Right cardiac atrium (tissue), 5 donors: ENCODE data around the gene TCEANC. TPM values are rescaled to one million over a fixed set of nuclear protein-coding genes. Genes with fewer than 3 reads are reported as not detected.
"Not testable (repeated sequence)": the region's sequence is repeated elsewhere in the genome, so short reads cannot be mapped to it uniquely, and the experiment has no call there.

Experiments used
- ATAC-seq, 2 donors: fragments of 200-7000 bp; cut with Tn5 transposase; one replicate each; pipeline versions ENCODE4 v1.8.0 to v1.9.1; 2020; ENCODE audit warnings: moderate library complexity in 2 of 2, mild to moderate bottlenecking in 1 of 2
- DNase-seq, 3 donors: peaks; one replicate each; pipeline ENCODE4 v3.0.0-alpha.2; 2020
- H3K27ac ChIP-seq: one replicate; pipeline ENCODE4 v1.5.1; 2013; ENCODE audit warnings: mild to moderate bottlenecking, low read length, control low read depth, moderate library complexity
- H3K27me3 ChIP-seq: one replicate; pipeline ENCODE4 v1.6.1; 2013; ENCODE audit not compliant: control insufficient read depth, insufficient read depth
- H3K4me1 ChIP-seq: one replicate; pipeline ENCODE4 v1.6.1; 2013; ENCODE audit warnings: low read length; ENCODE audit not compliant: control insufficient read depth, insufficient read depth
- H3K4me3 ChIP-seq: one replicate; pipeline ENCODE4 v1.5.1; 2013; ENCODE audit warnings: low read length, control low read depth
- H3K9me3 ChIP-seq: one replicate; pipeline ENCODE4 v1.6.1; 2013; ENCODE audit warnings: low read length; ENCODE audit not compliant: control insufficient read depth
- WGBS: extraction: QIAGEN DNeasy Blood & Tissue Kit; methylation state at CpG from one replicate; pipeline ENCODE4 v1.1.7; 2013; 5-methylcytosine and 5-hydroxymethylcytosine counted together
- intact Hi-C, 4 donors: fragments of 100-400 bp; cut with DNase I; formaldehyde crosslinking; loops; one replicate each; pipeline versions ENCODE4 v1.11.0 to v1.14.0; 2022 to 2023
- polyA plus RNA-seq: library from polyadenylated mRNA; stranded (reverse); fragments of 200-250 nt; gene quantifications from one replicate; pipeline ENCODE4 v1.2.3, GENCODE V29; 2013
- total RNA-seq, 4 donors: library from RNA; stranded (reverse); fragmentation: NEBNext Ultra II Directional; extraction: Animal tissue kit (Norgen Biotek cat#: 25700); gene quantifications; one replicate each; pipeline ENCODE4 v1.2.1, GENCODE V29; 2021
- donor health status: healthy with polysubstance abuse.
- donor health status: DM: no; HTN: yes; CAD: no.
- donor health status: DM: no; HTN: no; CAD: no.
- donor health status: DM: no; HTN: yes; CAD: no; lungs with severe emphysema.
- donor health status: DM: yes; HTN: yes; CAD: no.

Gene TCEANC
- total and polyA plus RNA-seq, 5 donors, result 1.5 to 6.7 (median 4.2) TPM

DNA sequence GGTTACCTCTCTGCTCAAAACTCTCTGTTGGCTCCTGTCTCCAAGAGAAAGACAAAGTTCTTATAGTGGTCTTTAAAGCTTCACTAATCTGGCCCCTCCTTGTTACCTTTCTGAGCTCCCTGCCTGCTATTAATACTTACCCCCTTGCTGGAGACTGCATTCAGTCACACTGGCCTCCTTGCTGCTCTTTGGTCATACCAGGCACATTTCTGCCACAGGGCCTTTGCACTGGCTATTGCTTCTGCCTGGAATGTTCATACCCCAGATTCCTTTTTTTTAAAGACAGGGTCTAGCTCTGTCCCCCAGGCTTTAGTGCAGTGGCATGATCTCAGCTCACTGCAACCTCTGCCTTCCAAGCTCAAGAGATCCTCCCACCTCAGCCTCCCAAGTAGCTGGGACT is 20.1 kb downstream of the TCEANC start:
- ATAC-seq (no peak), DNase-seq (no peak)
- no peak overlapping the region for H3K4me3 ChIP-seq
- intact Hi-C loops, result no loop called here
- no peaks in the 10 kb centered on the region for H3K27me3 ChIP-seq
- no peaks in the 10 kb centered on the region for H3K4me1 ChIP-seq
- no peak overlapping the region for H3K27ac ChIP-seq
- no peaks in the 10 kb centered on the region for H3K9me3 ChIP-seq

DNA sequence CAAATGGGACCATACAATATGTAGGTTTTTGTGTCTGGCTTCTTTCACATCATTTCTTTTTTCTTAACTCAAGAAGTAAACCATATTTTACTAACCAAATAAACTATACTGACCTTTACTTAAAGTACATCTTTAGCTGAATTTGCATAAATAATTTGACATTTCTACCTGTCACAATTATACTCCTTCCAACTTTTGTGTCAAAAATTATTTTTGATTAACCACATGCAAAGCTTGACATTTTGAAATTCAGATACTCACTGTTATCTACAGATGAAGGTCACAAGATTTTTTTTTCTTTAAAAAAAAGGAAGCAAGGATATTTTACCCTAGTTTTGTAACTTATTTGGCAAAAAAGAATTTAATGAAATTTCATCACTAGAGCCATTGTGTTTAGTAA is 23.9 kb downstream of the TCEANC start:
- Histone ChIP-seq H3K27ac (no peak overlapping the region), H3K9me3 (no peaks in the 10 kb centered on the region), H3K27me3 (no peaks in the 10 kb centered on the region), H3K4me1 (no peaks in the 10 kb centered on the region), H3K4me3 (no peak overlapping the region)
- intact Hi-C loops, result no loop called here
- DNase-seq (no peak), ATAC-seq (no peak)

DNA sequence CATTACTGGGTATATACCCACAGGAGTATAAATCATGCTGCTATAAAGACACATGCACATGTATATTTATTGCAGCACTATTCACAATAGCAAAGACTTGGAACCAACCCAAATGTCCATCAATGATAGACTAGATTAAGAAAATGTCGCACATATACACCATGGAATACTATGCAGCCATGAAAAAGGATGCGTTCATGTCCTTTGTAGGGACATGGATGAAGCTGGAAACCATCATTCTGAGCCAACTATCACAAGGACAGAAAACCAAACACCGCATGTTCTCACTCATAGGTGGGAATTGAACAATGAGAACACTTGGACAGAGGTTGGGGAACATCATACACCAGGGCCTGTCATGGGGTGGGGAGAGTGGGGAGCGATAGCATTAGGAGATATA is 26.8 kb downstream of the TCEANC start:
- H3K9me3 ChIP-seq, DNase-seq, H3K4me3 ChIP-seq, H3K4me1 ChIP-seq, ATAC-seq, H3K27me3 ChIP-seq, H3K27ac ChIP-seq, intact Hi-C loops: not testable (repeated sequence)
- 99% methylated on average over 3 of the region's 4 CpGs for WGBS

DNA sequence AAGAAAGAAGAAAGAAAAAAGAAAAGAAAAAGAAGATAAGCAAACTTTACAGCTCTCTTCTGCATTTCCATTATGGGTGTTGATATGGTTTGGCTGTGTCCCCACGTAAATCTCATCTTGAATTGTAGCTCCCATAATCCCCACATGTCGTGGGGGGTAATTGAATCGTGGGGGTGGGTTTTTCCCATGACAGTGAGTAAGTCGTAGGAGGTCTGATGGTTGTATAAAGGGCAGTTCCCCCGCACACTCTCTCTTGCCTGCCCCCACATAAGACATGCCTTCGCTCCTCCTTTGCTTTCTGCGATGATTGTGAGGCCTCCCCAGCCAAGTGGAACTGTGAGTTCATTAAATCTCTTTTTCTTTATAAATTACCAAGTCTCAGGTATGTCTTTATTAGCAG is 28.7 kb downstream of the TCEANC start:
- intact Hi-C loops, result no loop called here
- no peaks in the 10 kb centered on the region for H3K4me1 ChIP-seq
- no peaks in the 10 kb centered on the region for H3K27me3 ChIP-seq
- no peak for ATAC-seq
- no peaks in the 10 kb centered on the region for H3K9me3 ChIP-seq
- no peak overlapping the region for H3K4me3 ChIP-seq
- no peak for DNase-seq
- H3K27ac ChIP-seq, result no peak overlapping the region
- 91% methylated on average over 7 of the region's 7 CpGs for WGBS

DNA sequence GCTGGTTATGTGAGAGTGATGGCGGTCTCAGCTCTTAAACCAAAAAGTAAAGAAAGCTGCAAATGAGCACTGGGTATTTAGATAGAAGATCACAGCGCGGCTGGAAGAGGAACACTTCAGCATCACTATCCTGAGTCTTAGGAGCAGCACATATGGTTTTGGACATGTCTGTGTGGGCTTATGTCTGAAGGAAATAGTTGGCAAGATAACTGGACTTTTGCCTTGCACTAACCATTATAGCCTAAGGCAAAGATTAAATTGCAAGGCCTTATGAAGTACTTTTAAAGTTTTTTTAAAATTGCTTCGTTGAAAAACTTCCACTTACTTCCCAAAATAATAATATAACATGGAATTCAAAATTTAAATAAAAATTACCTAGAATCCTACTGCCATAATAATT is 31.4 kb downstream of the TCEANC start:
- intact Hi-C loops, result no loop called here
- 85% methylated on average over 4 of the region's 4 CpGs for WGBS
- H3K4me1 ChIP-seq, result no peaks in the 10 kb centered on the region
- H3K4me3 ChIP-seq, result no peak overlapping the region
- no peaks in the 10 kb centered on the region for H3K27me3 ChIP-seq
- no peaks in the 10 kb centered on the region for H3K9me3 ChIP-seq
- H3K27ac ChIP-seq, result no peak overlapping the region
- no peak for DNase-seq
- ATAC-seq, result no peak

DNA sequence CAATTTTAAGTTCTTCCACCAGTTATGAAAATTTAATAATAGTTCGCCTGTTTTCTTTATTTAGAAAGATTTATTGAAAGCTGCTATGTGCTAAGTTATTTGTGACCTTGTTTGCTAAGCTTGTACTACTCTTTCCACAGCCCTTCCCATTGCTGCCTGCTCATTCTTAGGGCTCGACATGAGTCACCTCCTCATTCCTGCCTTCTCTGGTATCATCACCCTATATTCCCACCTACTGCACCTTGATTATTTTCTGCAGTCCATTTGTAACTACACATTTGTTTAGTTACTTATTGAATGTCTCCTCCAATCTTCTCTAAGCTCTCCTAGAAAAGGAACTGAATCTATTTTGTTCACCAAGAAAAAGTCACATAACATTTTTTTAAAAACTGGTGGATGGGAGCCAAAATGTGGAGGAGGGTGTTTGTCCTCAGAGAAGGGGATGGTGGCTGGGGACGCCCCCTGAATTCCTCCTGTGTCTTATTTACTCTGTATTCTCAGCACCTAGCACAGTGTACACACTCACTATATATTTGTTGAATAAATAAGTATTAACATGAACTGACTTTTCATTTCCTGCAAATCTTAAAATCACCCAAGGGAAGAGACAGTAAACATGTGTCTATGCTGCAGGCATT is 32.3 kb downstream of the TCEANC start:
- no peak for ATAC-seq
- intact Hi-C loops, result no loop called here

DNA sequence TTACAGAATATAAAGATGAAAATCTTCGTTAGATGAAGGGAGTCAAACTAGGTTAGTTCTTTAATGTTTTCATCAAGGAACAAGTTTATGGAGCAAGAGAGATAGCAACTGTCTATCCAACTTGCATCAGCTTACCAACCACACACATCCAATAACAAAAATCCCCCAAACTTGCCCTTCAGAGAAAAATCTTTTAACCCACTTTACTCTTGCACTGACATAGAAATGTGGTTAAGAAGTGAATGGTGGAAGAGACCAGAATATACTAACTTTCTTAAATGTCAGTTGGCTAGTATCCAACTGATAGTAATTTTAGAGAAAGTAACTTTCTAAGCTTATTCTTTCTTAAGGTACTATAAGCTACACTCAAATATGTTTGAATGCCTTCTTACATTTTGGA is 34.3 kb downstream of the TCEANC start:
- ATAC-seq (no peak), DNase-seq (no peak)
- H3K27ac ChIP-seq, result no peak overlapping the region
- no peaks in the 10 kb centered on the region for H3K4me1 ChIP-seq
- intact Hi-C loops, result no loop called here
- no peaks in the 10 kb centered on the region for H3K9me3 ChIP-seq
- no peak overlapping the region for H3K4me3 ChIP-seq
- H3K27me3 ChIP-seq, result no peaks in the 10 kb centered on the region
- WGBS, result 79% methylated on average over 1 of the region's 1 CpG

More for the DNA sequence above, 32.3 kb downstream of the TCEANC start:
- no peak overlapping the region for H3K27ac ChIP-seq
- H3K4me3 ChIP-seq, result no peak overlapping the region
- 46% methylated on average over 3 of the region's 3 CpGs for whole genome bisulfite sequencing
- DNase-seq, result no peak
- H3K27me3 ChIP-seq, result no peaks in the 10 kb centered on the region
- H3K4me1 ChIP-seq, result no peaks in the 10 kb centered on the region
- H3K9me3 ChIP-seq, result no peaks in the 10 kb centered on the region

DNA sequence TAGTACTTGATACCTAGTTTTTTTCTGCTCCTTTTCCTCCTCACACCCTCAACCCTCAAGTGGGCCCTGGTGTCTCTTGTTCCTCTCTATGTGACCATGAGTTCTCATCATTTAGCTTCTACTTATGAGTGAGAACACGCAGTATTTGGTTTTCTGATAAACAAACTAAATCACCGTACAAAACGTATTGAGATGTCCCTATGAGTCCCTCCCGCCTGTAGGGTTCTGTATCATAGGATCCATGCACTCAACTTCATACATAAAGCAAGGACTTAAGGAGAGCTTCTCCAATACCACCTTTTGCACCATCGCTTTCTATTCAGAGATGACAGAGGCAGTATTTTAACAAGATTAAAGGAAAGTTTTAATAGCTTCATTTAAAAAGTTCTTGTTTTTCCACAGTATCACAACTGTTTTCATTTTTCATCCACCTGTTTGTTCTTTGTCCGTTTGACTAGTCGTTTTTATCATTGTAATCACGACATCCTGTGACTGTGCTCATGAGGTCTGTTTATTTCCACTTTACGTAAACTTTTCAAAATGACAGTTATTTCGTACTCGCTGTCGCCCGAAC is 35.5 kb downstream of the TCEANC start:
- ATAC-seq (no peak), DNase-seq (no peak)
- Histone ChIP-seq H3K9me3 (no peaks in the 10 kb centered on the region), H3K27me3 (no peaks in the 10 kb centered on the region), H3K27ac (no peak overlapping the region), H3K4me1 (peaks cover 5% of the 10 kb centered on the region), H3K4me3 (peak overlapping the region; percentile 83)
- intact Hi-C loops, result no loop called here
- WGBS, result 10% methylated on average over 13 of the region's 13 CpGs

DNA sequence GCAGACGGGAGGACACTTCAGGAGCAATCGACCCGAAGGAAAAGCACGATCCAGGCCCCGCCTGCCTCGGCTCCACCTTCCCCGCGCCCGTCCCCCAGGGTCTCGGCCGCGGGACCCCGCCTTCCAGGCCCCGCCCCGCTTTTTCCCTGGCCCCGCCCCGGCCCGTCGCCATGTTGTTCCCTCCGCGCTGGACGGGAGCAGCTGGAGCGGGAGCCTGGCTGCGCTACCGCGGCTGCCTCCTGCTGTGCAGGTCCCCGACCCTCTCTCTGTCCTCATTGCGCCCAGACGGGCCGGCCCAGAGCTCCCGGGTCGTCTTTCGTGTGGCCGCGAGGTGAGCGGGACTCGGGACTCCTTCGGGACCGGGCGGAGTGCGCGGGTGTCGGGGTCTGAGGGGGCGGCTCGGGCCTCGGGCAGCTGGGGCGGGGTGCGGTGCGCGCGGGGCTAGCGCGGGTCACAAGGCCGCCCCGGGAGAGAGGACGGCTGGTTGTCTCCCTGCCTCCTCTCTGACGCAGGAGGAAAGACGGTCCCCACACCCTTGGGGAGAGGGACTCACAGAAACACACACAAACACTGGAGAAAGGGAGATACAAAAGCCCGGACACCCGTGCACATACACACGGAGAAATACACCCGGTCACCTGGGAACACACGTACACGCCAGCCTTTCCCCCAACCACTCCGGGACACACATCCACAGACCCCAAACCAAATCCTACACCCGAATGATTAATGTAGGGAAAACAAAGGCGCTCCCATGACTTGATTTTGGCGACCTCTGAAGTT is 36.2 kb downstream of the TCEANC start, which contains the start of gene RAB9A:
Gene RAB9A (plus strand): TSS at position 171 of the 783 bp plus-strand sequence. CDS start 19,619 bp downstream, outside the sequence.
- intact Hi-C loops, result no loop called here
- Histone ChIP-seq H3K9me3 (no peaks in the 10 kb centered on the region), H3K4me3 (peak within 1 kb of the TSS; percentile 83), H3K4me1 (peaks cover 5% of the 10 kb centered on the region), H3K27ac (peak within 1 kb of the TSS; percentile 96), H3K27me3 (no peaks in the 10 kb centered on the region)
- DNase-seq (peak; percentile 87 to 95 (median 93)), ATAC-seq (peak; percentile 99)
- WGBS, result under 1% methylated on average over 68 of the region's 68 CpGs

DNA sequence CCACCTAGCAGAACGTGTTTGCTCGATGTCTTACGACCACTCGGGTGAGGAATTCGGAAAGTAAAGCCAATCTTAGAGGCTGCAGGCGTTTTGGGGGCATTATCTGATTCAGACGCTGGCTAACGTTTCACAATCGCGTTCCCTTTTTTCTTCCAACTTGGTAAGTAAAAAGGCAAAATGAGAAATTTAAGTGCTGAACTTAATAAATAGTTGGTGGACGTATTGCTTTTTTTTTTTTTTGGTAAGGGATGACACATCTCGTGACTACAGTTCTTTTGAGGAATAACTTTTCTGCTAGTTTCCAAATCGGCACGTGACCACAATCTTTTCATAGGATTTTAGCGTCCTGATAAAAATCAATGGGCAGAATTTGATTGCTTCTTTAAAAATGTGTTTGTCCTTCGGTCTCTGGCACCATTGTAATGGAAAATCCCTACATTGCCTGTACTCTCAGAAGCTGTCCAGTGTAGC is 36.8 kb downstream of the TCEANC start:
- H3K27me3 ChIP-seq, result no peaks in the 10 kb centered on the region
- ATAC-seq, result no peak
- H3K4me1 ChIP-seq, result peaks cover 7% of the 10 kb centered on the region
- WGBS, result under 1% methylated on average over 16 of the region's 16 CpGs
- intact Hi-C loops, result no loop called here
- H3K9me3 ChIP-seq, result no peaks in the 10 kb centered on the region
- DNase-seq, result no peak
- peak overlapping the region; percentile 83 for H3K4me3 ChIP-seq
- peak overlapping the region; percentile 96 for H3K27ac ChIP-seq

DNA sequence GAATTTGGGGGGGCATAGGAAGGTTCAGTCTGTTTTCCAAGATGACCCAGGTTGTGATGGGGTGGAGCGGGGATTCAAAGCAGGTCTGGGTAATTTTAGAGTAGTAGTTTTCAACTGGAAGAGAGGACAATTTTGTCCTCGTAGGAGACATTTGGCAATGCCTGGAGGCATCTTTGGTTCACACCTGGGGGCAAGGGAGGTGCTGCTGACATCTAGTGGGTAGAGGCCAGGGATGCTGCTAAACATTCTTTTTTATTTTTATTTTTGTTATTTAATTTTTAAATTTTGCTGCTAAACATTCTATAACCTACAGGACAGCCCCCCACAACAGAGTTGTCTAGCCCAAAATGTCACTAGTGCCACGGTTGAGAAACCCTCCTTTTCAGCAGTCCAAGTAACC is 37.9 kb downstream of the TCEANC start:
- WGBS, result 66% methylated on average over 3 of the region's 3 CpGs
- no peak overlapping the region for H3K27ac ChIP-seq
- ATAC-seq (no peak), DNase-seq (no peak)
- no peaks in the 10 kb centered on the region for H3K9me3 ChIP-seq
- intact Hi-C loops, result no loop called here
- H3K4me1 ChIP-seq, result peaks cover 8% of the 10 kb centered on the region
- H3K4me3 ChIP-seq, result peak overlapping the region; percentile 83
- H3K27me3 ChIP-seq, result no peaks in the 10 kb centered on the region
